Measurements from ENCODE around the gene SEMA6C. TPM values are rescaled to one million over a fixed set of nuclear protein-coding genes. Genes with fewer than 3 reads are reported as not detected.

Gene SEMA6C
- total RNA-seq, 2 experiments from 2014 or later, result 0.84 to 1.7 TPM

DNA sequence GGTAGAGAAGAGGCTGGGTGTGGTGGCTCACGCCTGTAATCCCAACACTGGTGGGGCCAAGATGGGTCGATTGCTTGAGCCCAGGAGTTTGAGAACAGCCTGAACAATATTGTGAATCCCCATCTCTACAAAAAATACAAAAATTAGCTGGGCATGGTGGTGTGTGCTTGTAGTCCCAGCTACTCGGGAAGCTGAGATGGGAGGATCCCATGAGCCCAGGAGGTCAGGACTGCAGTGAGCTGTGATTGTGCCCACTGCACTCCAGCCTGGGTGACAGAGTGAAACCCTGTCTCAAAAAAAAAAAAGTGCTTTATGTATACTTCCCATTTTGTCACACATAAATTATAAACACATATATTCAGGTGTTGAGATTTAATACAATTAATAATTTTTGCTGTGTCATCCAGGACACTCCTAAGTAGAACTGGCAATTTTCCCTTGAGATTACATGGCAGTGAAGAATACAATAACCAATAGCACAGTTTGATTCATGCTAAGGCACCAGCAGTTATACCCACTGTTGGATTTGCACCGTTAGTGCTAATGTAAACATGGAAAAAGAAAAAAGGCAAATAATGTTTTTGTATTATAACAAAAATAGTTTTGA lies 60.4 kb downstream of the SEMA6C start:
- Mint-ChIP-seq H3K27ac (no peak overlapping the region), H3K9me3 (ENCODE audit: low read depth) (no peaks in the 10 kb centered on the region), H3K4me1 (peaks cover 2% of the 10 kb centered on the region), H3K36me3 (peaks cover 3% of the 10 kb centered on the region), H3K27me3 (no peaks in the 10 kb centered on the region), H3K4me3 (no peak overlapping the region)
- CTCF ChIA-PET, result interaction anchor here (0.8 to 3.2 kb wide), 2 partner anchors 14 to 61 kb away, joined by 4 to 13 read pairs; no protein-coding TSS in a partner anchor
- no peak for DNase-seq
- no peak for ATAC-seq

Other genes starting within 250 kb of the SEMA6C start
- gene SETDB1, start 220.3 kb downstream of the SEMA6C start, total RNA-seq, result 10 to 100 TPM; 61.5 to 67.6 TPM
- gene CERS2, start 171.8 kb downstream of the SEMA6C start, total RNA-seq, result 100 to 1,000 TPM; 144 to 170 TPM
- under 1 TPM in 1 of 2 experiments, not detected in 1; 0.23 TPM for gene ANXA9, start 164.3 kb downstream of the SEMA6C start, total RNA-seq
- gene MINDY1, start 139.7 kb downstream of the SEMA6C start, total RNA-seq, result 1 to 10 TPM; 4.2 to 7.0 TPM
- 10 to 100 TPM; 14.7 to 17.4 TPM for gene PRUNE1, start 138.2 kb downstream of the SEMA6C start, total RNA-seq
- gene BNIPL, start 110.0 kb downstream of the SEMA6C start, total RNA-seq, result 1 to 10 TPM; 1.0 to 2.0 TPM
- gene C1orf56, start 98.9 kb downstream of the SEMA6C start, total RNA-seq, result 1 to 10 TPM; 1.2 to 2.0 TPM
- 100 to 1,000 TPM; 214 to 235 TPM for gene CDC42SE1, start 87.0 kb downstream of the SEMA6C start, total RNA-seq
- gene MLLT11, start 86.2 kb downstream of the SEMA6C start, total RNA-seq, result 1 to 10 TPM; 4.1 to 5.0 TPM
- gene GABPB2, start 75.9 kb downstream of the SEMA6C start, total RNA-seq, result 10 to 100 TPM; 20.0 to 23.9 TPM
- 10 to 100 TPM; 14.5 to 17.6 TPM for gene TNFAIP8L2, start 10.0 kb upstream of the SEMA6C start, total RNA-seq
- 1 to 10 TPM; 4.4 to 4.9 TPM for gene LYSMD1, start 19.3 kb upstream of the SEMA6C start, total RNA-seq
- gene SCNM1, start 19.5 kb upstream of the SEMA6C start, total RNA-seq, result 10 to 100 TPM; 60.6 to 69.6 TPM
- gene TMOD4, start 29.4 kb upstream of the SEMA6C start, total RNA-seq, result 1 to 10 TPM; 2.9 to 3.6 TPM
- 10 to 100 TPM; 78.3 to 86.2 TPM for gene VPS72, start 43.6 kb upstream of the SEMA6C start, total RNA-seq
- 10 to 100 TPM; 55.2 to 70.3 TPM for gene PIP5K1A, start 51.9 kb upstream of the SEMA6C start, total RNA-seq
- gene PSMD4, start 108.1 kb upstream of the SEMA6C start, total RNA-seq, result 100 to 1,000 TPM; 187 to 223 TPM
- 10 to 100 TPM; 29.9 to 35.7 TPM for gene ZNF687, start 135.7 kb upstream of the SEMA6C start, total RNA-seq
- 10 to 100 TPM; 68.5 to 73.9 TPM for gene PI4KB, start 180.8 kb upstream of the SEMA6C start, total RNA-seq
- gene RFX5, start 200.6 kb upstream of the SEMA6C start, total RNA-seq, result 100 to 1,000 TPM; 109 to 139 TPM
- not detected for gene SELENBP1, start 226.1 kb upstream of the SEMA6C start, total RNA-seq